ENCODE measurements around the gene PROK1. TPM values are rescaled to one million over a fixed set of nuclear protein-coding genes. Genes with fewer than 3 reads are reported as not detected.
A peak's percentile ranks its signal among the peaks of the same experiment; 100 is the strongest.

The PROK1 gene
- polyA plus RNA-seq, 1 donor (not counting 4 experiments of a cell fraction or from before 2014, with no cell fraction given) = not detected

GRCh38 chr1:110476028-110476765 is 25.2 kb downstream of the PROK1 start:
- H3K4me3 ChIP-seq (ENCODE audit: control insufficient read depth in 2 of 3, extremely low read depth in 1 of 3, insufficient read depth in 2 of 3, low read depth in 1 of 3, low read length in 3 of 3) = no peak overlapping the region
- H3K9me1 ChIP-seq (ENCODE audit: control insufficient read depth, extremely low read depth, insufficient read depth, low read length) = no peaks in the 10 kb centered on the region
- H2AFZ ChIP-seq (ENCODE audit: control insufficient read depth, low read length) = no peak overlapping the region
- DNase-seq (ENCODE audit: low read depth, low spot score) (no peak), FAIRE-seq (no peak)
- TF ChIP-seq EZH2 (IDR thresholded peaks at IDR 0.05; ENCODE audit: low read length) = no peak
- TF ChIP-seq CTCF (optimal IDR thresholded peaks at IDR 0.05 in 1 of 3, IDR thresholded peaks at IDR 0.05 in 1 of 3, conservative IDR thresholded peaks at IDR 0.05 in 1 of 3; ENCODE audit: extremely low read depth in 1 of 3, insufficient read depth in 2 of 3, low read length in 3 of 3) = no peak
- no peaks in the 10 kb centered on the region for H4K20me1 ChIP-seq (ENCODE audit: control insufficient read depth, extremely low read depth, insufficient read depth, low read length)
- no peaks in the 10 kb centered on the region for H3K9me3 ChIP-seq (ENCODE audit: control insufficient read depth, low read depth, low read length)
- peak overlapping the region; percentile 47 for H3K4me2 ChIP-seq (ENCODE audit: control insufficient read depth, extremely low read depth, insufficient read depth, low read depth, low read length)
- no peaks in the 10 kb centered on the region for H3K79me2 ChIP-seq (ENCODE audit: control insufficient read depth, insufficient read depth, low read length)
- peaks cover 38% of the 10 kb centered on the region for H3K4me1 ChIP-seq (ENCODE audit: control insufficient read depth, extremely low read depth, insufficient read depth, low read length)
- dilution Hi-C loops (cut with MboI; ENCODE audit: extremely low pct_ligation_motif_present, low sequenced_read_pairs) = no loop called here
- no peak overlapping the region for H3K9ac ChIP-seq (ENCODE audit: control insufficient read depth, extremely low read depth, insufficient read depth, low read length)
- no peaks in the 10 kb centered on the region for H3K27me3 ChIP-seq (ENCODE audit: control insufficient read depth, extremely low read depth, insufficient read depth, low read length)
- H3K27ac ChIP-seq (ENCODE audit: control insufficient read depth, insufficient read depth, low read length) = no peak overlapping the region
- H3K36me3 ChIP-seq (ENCODE audit: control insufficient read depth in 2 of 2, extremely low read depth in 1 of 2, insufficient read depth in 2 of 2, low read length in 2 of 2) = no peaks in the 10 kb centered on the region

- TF ChIP-seq EZH2 (IDR thresholded peaks at IDR 0.05; ENCODE audit: low read length) (no peak), CTCF (optimal IDR thresholded peaks at IDR 0.05 in 1 of 3, IDR thresholded peaks at IDR 0.05 in 1 of 3, conservative IDR thresholded peaks at IDR 0.05 in 1 of 3; ENCODE audit: extremely low read depth in 1 of 3, insufficient read depth in 2 of 3, low read length in 3 of 3) (no peak)
- H3K4me2 ChIP-seq (ENCODE audit: control insufficient read depth, extremely low read depth, insufficient read depth, low read depth, low read length) = peak overlapping the region; percentile 47
- no peaks in the 10 kb centered on the region for H4K20me1 ChIP-seq (ENCODE audit: control insufficient read depth, extremely low read depth, insufficient read depth, low read length)
- no peaks in the 10 kb centered on the region for H3K9me3 ChIP-seq (ENCODE audit: control insufficient read depth, low read depth, low read length)
- H3K79me2 ChIP-seq (ENCODE audit: control insufficient read depth, insufficient read depth, low read length) = no peaks in the 10 kb centered on the region
- H3K9me1 ChIP-seq (ENCODE audit: control insufficient read depth, extremely low read depth, insufficient read depth, low read length) = no peaks in the 10 kb centered on the region
- DNase-seq (ENCODE audit: low read depth, low spot score) = peak; percentile 78
- no peak overlapping the region for H3K4me3 ChIP-seq (ENCODE audit: control insufficient read depth in 2 of 3, extremely low read depth in 1 of 3, insufficient read depth in 2 of 3, low read depth in 1 of 3, low read length in 3 of 3)
- peak overlapping the region; percentile 57 for H3K27ac ChIP-seq (ENCODE audit: control insufficient read depth, insufficient read depth, low read length)
- peak; percentile 98 for FAIRE-seq
- dilution Hi-C loops (cut with MboI; ENCODE audit: extremely low pct_ligation_motif_present, low sequenced_read_pairs) = no loop called here
- H3K4me1 ChIP-seq (ENCODE audit: control insufficient read depth, extremely low read depth, insufficient read depth, low read length) = peaks cover 38% of the 10 kb centered on the region
- no peaks in the 10 kb centered on the region for H3K36me3 ChIP-seq (ENCODE audit: control insufficient read depth in 2 of 2, extremely low read depth in 1 of 2, insufficient read depth in 2 of 2, low read length in 2 of 2)
- H2AFZ ChIP-seq (ENCODE audit: control insufficient read depth, low read length) = no peak overlapping the region
- H3K9ac ChIP-seq (ENCODE audit: control insufficient read depth, extremely low read depth, insufficient read depth, low read length) = no peak overlapping the region
- H3K27me3 ChIP-seq (ENCODE audit: control insufficient read depth, extremely low read depth, insufficient read depth, low read length) = no peaks in the 10 kb centered on the region
These were observed 26.1 kb downstream of the PROK1 start for GRCh38 chr1:110477041-110477440.

All from keratinocyte (primary cell).